ENCODE data around the gene ERO1B. TPM values are rescaled to one million over a fixed set of nuclear protein-coding genes. Genes with fewer than 3 reads are reported as not detected.

The ERO1B gene
- total RNA-seq, 2 experiments from 2014 or later, result 1.9 to 2.0 TPM

GRCh38 chr1:236213534-236213933, 68.2 kb downstream of the ERO1B start:
- Mint-ChIP-seq H3K4me1 (ENCODE audit: low read depth) (no peaks in the 10 kb centered on the region), H3K36me3 (ENCODE audit: low read depth) (peaks cover 6% of the 10 kb centered on the region), H3K27ac (no peak overlapping the region), H3K4me3 (no peak overlapping the region), H3K9me3 (no peaks in the 10 kb centered on the region), H3K27me3 (no peaks in the 10 kb centered on the region)
- ATAC-seq (no peak), DNase-seq (no peak)
- POLR2A ChIA-PET, result no interaction called here
- TF ChIP-seq CTCF (IDR thresholded peaks at IDR 0.05), result no peak
- CTCF ChIA-PET, result no interaction called here
- intact Hi-C loops (cut with micrococcal nuclease), result no loop called here

GRCh38 chr1:236211815-236212214, 69.9 kb downstream of the ERO1B start:
- intact Hi-C loops (cut with micrococcal nuclease), result no loop called here
- H3K9me3 Mint-ChIP-seq, result no peaks in the 10 kb centered on the region
- no peaks in the 10 kb centered on the region for H3K4me1 Mint-ChIP-seq (ENCODE audit: low read depth)
- TF ChIP-seq CTCF (IDR thresholded peaks at IDR 0.05), result no peak
- H3K27ac Mint-ChIP-seq, result no peak overlapping the region
- no peak for ATAC-seq
- no peaks in the 10 kb centered on the region for H3K27me3 Mint-ChIP-seq
- ChIA-PET CTCF (no interaction called here), POLR2A (no interaction called here)
- no peak for DNase-seq
- H3K4me3 Mint-ChIP-seq, result no peak overlapping the region
- H3K36me3 Mint-ChIP-seq (ENCODE audit: low read depth), result peaks cover 10% of the 10 kb centered on the region

- intact Hi-C loops (cut with micrococcal nuclease), result no loop called here
- CTCF ChIA-PET, result no interaction called here
- no peak for ATAC-seq
Observed at GRCh38 chr1:236209713-236210112, 72.0 kb downstream of the ERO1B start.

GRCh38 chr1:236209185-236209584, 72.6 kb downstream of the ERO1B start:
- Mint-ChIP-seq H3K27me3 (no peaks in the 10 kb centered on the region), H3K36me3 (ENCODE audit: low read depth) (peaks cover 22% of the 10 kb centered on the region), H3K4me3 (no peak overlapping the region), H3K9me3 (peaks cover 3% of the 10 kb centered on the region), H3K4me1 (ENCODE audit: low read depth) (no peaks in the 10 kb centered on the region), H3K27ac (no peak overlapping the region)
- ChIA-PET CTCF (no interaction called here), POLR2A (no interaction called here)
- TF ChIP-seq CTCF (IDR thresholded peaks at IDR 0.05), result no peak
- DNase-seq (no peak), ATAC-seq (no peak)
- intact Hi-C loops (cut with micrococcal nuclease), result no loop called here

More at GRCh38 chr1:236209713-236210112, 72.0 kb downstream of the ERO1B start:
- H3K27ac Mint-ChIP-seq, result no peak overlapping the region
- no peaks in the 10 kb centered on the region for H3K9me3 Mint-ChIP-seq
- TF ChIP-seq CTCF (IDR thresholded peaks at IDR 0.05), result no peak
- DNase-seq, result no peak
- H3K27me3 Mint-ChIP-seq, result no peaks in the 10 kb centered on the region
- H3K4me1 Mint-ChIP-seq (ENCODE audit: low read depth), result no peaks in the 10 kb centered on the region
- peaks cover 17% of the 10 kb centered on the region for H3K36me3 Mint-ChIP-seq (ENCODE audit: low read depth)
- no peak overlapping the region for H3K4me3 Mint-ChIP-seq
- POLR2A ChIA-PET, result no interaction called here

GRCh38 chr1:236207569-236207968, 74.2 kb downstream of the ERO1B start:
- Mint-ChIP-seq H3K4me3 (no peak overlapping the region), H3K4me1 (ENCODE audit: low read depth) (no peaks in the 10 kb centered on the region), H3K9me3 (peaks cover 8% of the 10 kb centered on the region), H3K36me3 (ENCODE audit: low read depth) (peaks cover 36% of the 10 kb centered on the region), H3K27ac (no peak overlapping the region), H3K27me3 (no peaks in the 10 kb centered on the region)
- POLR2A ChIA-PET, result interaction anchor here (0.6 kb wide), 2 partner anchors 22 to 36 kb away, joined by 3 to 5 read pairs; no protein-coding TSS in a partner anchor
- no peak for DNase-seq
- no peak for TF ChIP-seq CTCF (IDR thresholded peaks at IDR 0.05)
- no peak for ATAC-seq
- intact Hi-C loops (cut with micrococcal nuclease), result no loop called here
- CTCF ChIA-PET, result interaction anchor here (0.6 kb wide), 1 partner anchor 15 kb away, joined by 3 read pairs; no protein-coding TSS in a partner anchor

Measured in activated CD8-positive, alpha-beta T cell treated with anti-CD3 and anti-CD28 coated beads for 36 hours (primary cell).